NK-92 (cell line): ENCODE data around the gene ADAMTSL2.

ENCODE experiments used
- DNase-seq: peaks from one replicate; lab custom pipeline; 2025; ENCODE audit not compliant: unreplicated experiment; lab: John Stamatoyannopoulos, UW

ADAMTSL2 gene

GRCh38 chr9:133529874-133530273 lies 4.6 kb upstream of the ADAMTSL2 start:
- no peak for DNase-seq

- no peak for DNase-seq
Observed at GRCh38 chr9:133531293-133531692, 3.2 kb upstream of the ADAMTSL2 start.

GRCh38 chr9:133532937-133533668 lies 1.4 kb upstream of the ADAMTSL2 start:
- DNase-seq, result no peak

GRCh38 chr9:133533857-133534256 lies 647 bp upstream of the ADAMTSL2 start:
- DNase-seq, result no peak

GRCh38 chr9:133535306-133535877 lies 888 bp downstream of the ADAMTSL2 start:
- no peak for DNase-seq

- no peak for DNase-seq
Observed at GRCh38 chr9:133536080-133536479, 1.6 kb downstream of the ADAMTSL2 start.

- no peak for DNase-seq
Observed at GRCh38 chr9:133536536-133536935, 2.0 kb downstream of the ADAMTSL2 start.

GRCh38 chr9:133537257-133537656 lies 2.8 kb downstream of the ADAMTSL2 start:
- no peak for DNase-seq

GRCh38 chr9:133538176-133538575 lies 3.7 kb downstream of the ADAMTSL2 start:
- DNase-seq, result no peak

GRCh38 chr9:133538851-133539833 lies 4.6 kb downstream of the ADAMTSL2 start:
- DNase-seq, result no peak

- DNase-seq, result no peak
Observed at GRCh38 chr9:133539991-133540697, 5.6 kb downstream of the ADAMTSL2 start.

GRCh38 chr9:133540698-133541025 lies 6.2 kb downstream of the ADAMTSL2 start:
- no peak for DNase-seq

GRCh38 chr9:133542002-133542401 lies 7.5 kb downstream of the ADAMTSL2 start:
- no peak for DNase-seq

GRCh38 chr9:133543772-133544467 lies 9.4 kb downstream of the ADAMTSL2 start:
- no peak for DNase-seq

- DNase-seq, result no peak
Observed at GRCh38 chr9:133545494-133546286, 11.2 kb downstream of the ADAMTSL2 start.

GRCh38 chr9:133546287-133546680 lies 11.8 kb downstream of the ADAMTSL2 start:
- DNase-seq, result no peak

GRCh38 chr9:133547116-133547515 lies 12.6 kb downstream of the ADAMTSL2 start:
- DNase-seq, result no peak

GRCh38 chr9:133551446-133551845 lies 16.9 kb downstream of the ADAMTSL2 start:
- DNase-seq, result no peak

- no peak for DNase-seq
Observed at GRCh38 chr9:133552236-133552635, 17.7 kb downstream of the ADAMTSL2 start.

- no peak for DNase-seq
Observed at GRCh38 chr9:133553123-133553522, 18.6 kb downstream of the ADAMTSL2 start.
